GM19238 (cell line): ENCODE results near the gene PEX6.
A peak's percentile ranks its signal among the peaks of the same experiment; 100 is the strongest.

Experiments
- DNase-seq: peaks from one replicate; pipeline ENCODE4 v3.0.0; 2011; ENCODE audit warnings: low spot score; ENCODE audit not compliant: insufficient read length

PEX6 gene

GRCh38 chr6:42935322-42935721 is 43.7 kb downstream of the PEX6 start:
- no peak for DNase-seq

GRCh38 chr6:42933205-42933604 is 45.8 kb downstream of the PEX6 start:
- no peak for DNase-seq

GRCh38 chr6:42932412-42932811 is 46.6 kb downstream of the PEX6 start:
- DNase-seq, result no peak

DNA sequence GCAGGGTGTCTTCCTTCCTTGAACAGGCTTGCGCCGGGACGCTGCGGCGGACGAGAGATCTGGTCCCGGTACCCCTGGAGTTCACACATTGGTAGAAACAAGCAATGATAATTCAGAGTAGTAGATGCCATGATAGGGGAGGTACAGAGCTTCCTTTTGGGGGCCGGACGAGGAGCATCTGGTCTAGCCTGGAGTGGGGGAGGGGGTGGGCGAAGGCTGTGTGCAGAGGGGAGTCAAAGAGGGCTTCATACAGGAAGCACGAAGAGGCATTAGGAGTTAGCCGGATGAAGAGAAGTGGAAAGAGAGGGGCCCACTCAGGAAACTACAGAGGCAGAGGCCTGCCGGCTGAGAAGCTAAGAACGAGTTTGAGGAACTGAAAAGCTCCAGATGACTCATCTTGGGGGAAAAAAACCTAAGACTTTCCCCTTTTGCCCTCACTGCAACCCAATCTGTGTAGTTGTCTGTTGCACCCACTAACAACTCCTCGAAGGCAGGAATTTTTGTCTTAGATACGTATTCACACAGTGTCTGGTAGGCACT is 49.1 kb downstream of the PEX6 start:
- peak; percentile 67 for DNase-seq

- DNase-seq, result peak; percentile 88
Observed at GRCh38 chr6:42928986-42929820, 49.8 kb downstream of the PEX6 start, which contains the start of gene CNPY3. Gene CNPY3 (plus strand): TSS chr6:42929480. CDS start chr6:42929571, 91 bp downstream.

GRCh38 chr6:42925248-42925857 is 53.6 kb downstream of the PEX6 start:
- no peak for DNase-seq

DNA sequence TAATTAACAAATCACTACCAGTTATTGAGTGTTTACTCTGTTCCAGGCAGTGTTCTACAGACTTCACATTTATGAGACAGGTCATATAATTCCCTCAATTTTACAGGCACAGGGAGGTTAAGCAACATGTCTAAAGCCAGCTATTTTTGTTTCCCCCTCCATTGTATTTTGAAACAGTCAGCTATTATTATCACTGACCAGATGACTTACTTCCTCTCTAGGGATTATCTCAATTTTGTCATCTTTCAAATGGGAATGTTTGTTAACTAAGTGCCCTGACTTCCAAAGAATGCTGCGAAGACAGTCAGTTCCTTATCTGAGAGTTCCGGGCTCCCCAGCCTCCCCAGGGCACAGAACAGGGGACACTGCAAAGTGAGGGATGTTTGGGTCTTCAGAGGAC is 55.3 kb downstream of the PEX6 start:
- no peak for DNase-seq

DNA sequence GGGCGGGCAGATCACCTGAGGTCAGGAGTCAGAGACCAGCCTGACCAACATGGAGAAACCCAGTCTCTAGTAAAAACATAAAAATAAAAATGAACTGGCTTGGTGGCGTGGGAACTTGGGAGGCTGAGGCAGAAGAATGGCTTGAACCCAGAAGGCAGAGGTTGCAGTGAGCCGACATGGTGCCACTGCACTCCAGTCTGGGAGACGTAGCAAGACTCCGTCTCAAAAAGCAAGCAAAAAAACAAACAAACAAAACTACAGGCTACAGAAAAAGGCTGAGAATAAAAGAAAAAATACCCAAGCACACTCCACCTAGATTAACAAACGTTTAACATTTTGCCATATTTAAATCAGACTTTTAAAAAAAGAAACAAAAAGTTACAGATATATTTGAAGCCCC is 57.2 kb downstream of the PEX6 start:
- DNase-seq, result no peak

DNA sequence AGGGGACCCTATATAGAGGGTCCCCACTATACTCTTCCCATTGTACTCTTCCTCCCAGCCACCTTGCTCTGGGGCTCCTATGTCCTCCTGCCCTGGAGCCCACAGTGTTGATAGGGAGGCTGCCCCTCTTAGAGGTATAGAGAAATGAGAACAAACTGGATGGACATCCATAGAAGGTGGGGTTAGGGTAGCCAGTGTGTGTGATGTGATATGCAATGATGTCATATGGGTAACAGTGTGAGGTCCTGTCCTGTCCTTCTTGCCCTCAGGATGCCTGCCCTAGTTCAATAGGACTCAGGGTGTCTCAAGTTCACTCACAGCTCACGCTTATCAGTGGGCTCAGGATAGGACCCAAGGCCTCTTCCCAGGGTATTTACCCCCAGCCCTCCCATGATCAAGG is 62.7 kb downstream of the PEX6 start:
- DNase-seq, result no peak

GRCh38 chr6:42915732-42916131 is 63.2 kb downstream of the PEX6 start, which contains the start of gene PTCRA:
Gene PTCRA (plus strand): TSS chr6:42916053. CDS start chr6:42916070, 17 bp downstream.
- no peak for DNase-seq

DNA sequence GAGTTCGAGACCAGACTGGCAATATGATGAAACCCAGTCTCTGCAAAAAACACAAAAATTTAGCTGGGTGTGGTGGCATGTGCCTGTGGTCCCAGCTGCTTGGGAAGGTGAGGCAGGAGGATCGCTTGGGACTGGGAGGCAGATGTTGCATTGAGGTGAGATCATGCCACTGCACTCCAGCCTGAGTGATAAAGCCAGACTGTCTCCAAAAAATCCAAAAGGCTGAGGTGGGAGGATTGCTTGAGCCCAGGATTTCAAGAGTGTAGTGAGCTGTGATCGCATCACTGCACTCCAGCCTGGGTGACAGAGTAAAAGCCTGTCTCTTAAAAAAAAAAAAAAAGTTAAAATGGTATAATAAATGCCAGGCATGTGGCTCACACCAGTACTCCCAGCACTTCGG is 64.4 kb downstream of the PEX6 start:
- no peak for DNase-seq
